Measurements from ENCODE around the gene TBP. TPM values are rescaled to one million over a fixed set of nuclear protein-coding genes. Genes with fewer than 3 reads are reported as not detected.
"Not testable (repeated sequence)": the region's sequence is repeated elsewhere in the genome, so short reads cannot be mapped to it uniquely, and the experiment has no call there.

TBP gene
- total RNA-seq, 1 donor from 2014 or later: 10.2 TPM

GRCh38 chr6:170596426-170596825 lies 42.3 kb downstream of the TBP start:
- Histone ChIP-seq H3K27ac (no peak overlapping the region), H3K9me3 (peaks cover 0 to 7% of the 10 kb centered on the region in 2 donors), H3K27me3 (no peaks in the 10 kb centered on the region), H3K36me3 (no peaks in the 10 kb centered on the region), H3K4me1 (no peaks in the 10 kb centered on the region), H3K4me3 (no peak overlapping the region)
- no peak for TF ChIP-seq CTCF (IDR thresholded peaks at IDR 0.05)
- intact Hi-C loops (cut with DNase I): no loop called here
- no peak for DNase-seq (ENCODE audit: low spot score in 2 of 2)

- intact Hi-C loops (cut with DNase I): no loop called here
- no peak for DNase-seq (ENCODE audit: low spot score in 2 of 2)
- Histone ChIP-seq H3K4me3 (no peak overlapping the region), H3K27me3 (no peaks in the 10 kb centered on the region), H3K4me1 (no peaks in the 10 kb centered on the region), H3K27ac (no peak overlapping the region), H3K36me3 (no peaks in the 10 kb centered on the region), H3K9me3 (peaks cover 0 to 6% of the 10 kb centered on the region in 2 donors)
- TF ChIP-seq CTCF (IDR thresholded peaks at IDR 0.05): no peak
These were observed 43.1 kb downstream of the TBP start for GRCh38 chr6:170597278-170597677.

- Histone ChIP-seq H3K9me3 (no peaks in the 10 kb centered on the region), H3K27ac (no peak overlapping the region), H3K36me3 (no peaks in the 10 kb centered on the region), H3K4me3 (no peak overlapping the region), H3K4me1 (no peaks in the 10 kb centered on the region), H3K27me3 (no peaks in the 10 kb centered on the region)
- intact Hi-C loops (cut with DNase I): no loop called here
- DNase-seq (ENCODE audit: low spot score in 2 of 2): no peak
- TF ChIP-seq CTCF (IDR thresholded peaks at IDR 0.05): no peak
These were observed 51.5 kb downstream of the TBP start for GRCh38 chr6:170605574-170606259.

- H3K36me3 ChIP-seq; H3K4me3 ChIP-seq; H3K4me1 ChIP-seq; H3K27me3 ChIP-seq; H3K27ac ChIP-seq; DNase-seq (ENCODE audit: low spot score in 2 of 2); intact Hi-C loops (cut with DNase I); H3K9me3 ChIP-seq: not testable (repeated sequence)
These were observed 55.1 kb downstream of the TBP start for GRCh38 chr6:170609225-170609624.

- H3K4me1 ChIP-seq; DNase-seq (ENCODE audit: low spot score in 2 of 2); H3K27ac ChIP-seq; H3K4me3 ChIP-seq; H3K9me3 ChIP-seq; intact Hi-C loops (cut with DNase I); H3K27me3 ChIP-seq; H3K36me3 ChIP-seq: not testable (repeated sequence)
These were observed 58.2 kb downstream of the TBP start for GRCh38 chr6:170612256-170612804.

GRCh38 chr6:170616020-170616554 lies 61.9 kb downstream of the TBP start:
- DNase-seq (ENCODE audit: low spot score in 2 of 2); H3K27ac ChIP-seq; H3K27me3 ChIP-seq: not testable (repeated sequence)

More at GRCh38 chr6:170616020-170616554, 61.9 kb downstream of the TBP start:
- H3K9me3 ChIP-seq; H3K4me1 ChIP-seq; H3K36me3 ChIP-seq; H3K4me3 ChIP-seq; intact Hi-C loops (cut with DNase I): not testable (repeated sequence)

Other genes with a start within 250 kb of the TBP start
- 9.9 TPM for gene FAM120B, start 247.6 kb upstream of the TBP start, total RNA-seq
- gene PSMB1, start 1.1 kb upstream of the TBP start, total RNA-seq: 120 TPM
- gene PDCD2, start 30.3 kb downstream of the TBP start, total RNA-seq: 263 TPM

Measured in ascending aorta (tissue), 2 donors.